Myometrial cell (primary cell): ENCODE data around the gene PFN2. TPM values are rescaled to one million over a fixed set of nuclear protein-coding genes. Genes with fewer than 3 reads are reported as not detected.

ENCODE experiments used
- total RNA-seq: library from RNA; depleted of rRNA; stranded (reverse); fragments of >200 nt; gene quantifications from 2 replicates; pipeline ENCODE4 v1.2.3, GENCODE V29; 2015

Gene PFN2
- total RNA-seq: 200 and 229 TPM in 2 replicates

GRCh38 chr3:149970716-149971402, at the start of gene PFN2:
PFN2 (minus strand) TSS chr3:149970895; CDS start chr3:149970856, 39 bp downstream.

Other genes starting within 250 kb of the PFN2 start
- 19.8 and 23.9 TPM in 2 replicates for gene COMMD2, start 218.4 kb downstream of the PFN2 start, total RNA-seq
- gene ANKUB1, start 178.3 kb downstream of the PFN2 start, total RNA-seq: not detected in 2 replicates
- gene RNF13, start 157.7 kb downstream of the PFN2 start, total RNA-seq: 38.8 and 43.0 TPM in 2 replicates